ENCODE measurements around the gene DPP6. TPM values are rescaled to one million over a fixed set of nuclear protein-coding genes. Genes with fewer than 3 reads are reported as not detected.

The DPP6 gene
- total RNA-seq, 4 donors from 2014 or later = 1.5 to 2.9 TPM; not detected in 2

- no peak overlapping the region for H3K27ac ChIP-seq
- H3K4me1 ChIP-seq = no peaks in the 10 kb centered on the region
- no peaks in the 10 kb centered on the region for H3K27me3 ChIP-seq
- TF ChIP-seq, protein P1, sequence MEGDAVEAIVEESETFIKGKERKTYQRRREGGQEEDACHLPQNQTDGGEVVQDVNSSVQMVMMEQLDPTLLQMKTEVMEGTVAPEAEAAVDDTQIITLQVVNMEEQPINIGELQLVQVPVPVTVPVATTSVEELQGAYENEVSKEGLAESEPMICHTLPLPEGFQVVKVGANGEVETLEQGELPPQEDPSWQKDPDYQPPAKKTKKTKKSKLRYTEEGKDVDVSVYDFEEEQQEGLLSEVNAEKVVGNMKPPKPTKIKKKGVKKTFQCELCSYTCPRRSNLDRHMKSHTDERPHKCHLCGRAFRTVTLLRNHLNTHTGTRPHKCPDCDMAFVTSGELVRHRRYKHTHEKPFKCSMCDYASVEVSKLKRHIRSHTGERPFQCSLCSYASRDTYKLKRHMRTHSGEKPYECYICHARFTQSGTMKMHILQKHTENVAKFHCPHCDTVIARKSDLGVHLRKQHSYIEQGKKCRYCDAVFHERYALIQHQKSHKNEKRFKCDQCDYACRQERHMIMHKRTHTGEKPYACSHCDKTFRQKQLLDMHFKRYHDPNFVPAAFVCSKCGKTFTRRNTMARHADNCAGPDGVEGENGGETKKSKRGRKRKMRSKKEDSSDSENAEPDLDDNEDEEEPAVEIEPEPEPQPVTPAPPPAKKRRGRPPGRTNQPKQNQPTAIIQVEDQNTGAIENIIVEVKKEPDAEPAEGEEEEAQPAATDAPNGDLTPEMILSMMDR (IDR thresholded peaks at IDR 0.05) = no peak
- no peak for TF ChIP-seq POLR2A (IDR thresholded peaks at IDR 0.05)
- no peak overlapping the region for H3K4me3 ChIP-seq
- DNase-seq = no peak
- no peaks in the 10 kb centered on the region for H3K36me3 ChIP-seq
- H3K9me3 ChIP-seq = no peaks in the 10 kb centered on the region
Observed at GRCh38 chr7:154874409-154875113, 822.4 kb downstream of the DPP6 start.

DNA sequence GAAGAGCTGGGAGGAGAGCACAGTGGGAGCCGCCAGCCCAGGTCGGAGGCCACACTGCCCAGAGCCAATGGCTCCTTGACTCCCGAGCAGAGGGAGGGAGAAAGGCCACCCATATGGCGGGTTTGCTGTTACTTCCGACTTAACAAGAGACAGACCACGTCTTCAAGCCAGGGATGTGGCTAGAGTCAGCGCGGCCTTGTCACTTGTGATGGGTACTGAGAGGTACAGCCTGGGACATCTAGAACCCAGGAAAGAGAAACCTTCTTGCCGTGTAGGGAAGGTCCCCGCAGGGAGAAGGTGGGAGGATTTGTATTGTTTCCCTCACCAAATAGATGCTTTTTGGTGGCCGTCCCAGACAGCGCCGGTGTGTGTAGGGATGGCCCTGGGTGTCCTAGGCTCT, 823.1 kb downstream of the DPP6 start:
- TF ChIP-seq, protein P1 (IDR thresholded peaks at IDR 0.05) = no peak
- no peak for TF ChIP-seq POLR2A (IDR thresholded peaks at IDR 0.05)
- Histone ChIP-seq H3K36me3 (no peaks in the 10 kb centered on the region), H3K27ac (no peak overlapping the region), H3K27me3 (no peaks in the 10 kb centered on the region), H3K9me3 (no peaks in the 10 kb centered on the region), H3K4me1 (no peaks in the 10 kb centered on the region), H3K4me3 (no peak overlapping the region)
- no peak for DNase-seq

DNA sequence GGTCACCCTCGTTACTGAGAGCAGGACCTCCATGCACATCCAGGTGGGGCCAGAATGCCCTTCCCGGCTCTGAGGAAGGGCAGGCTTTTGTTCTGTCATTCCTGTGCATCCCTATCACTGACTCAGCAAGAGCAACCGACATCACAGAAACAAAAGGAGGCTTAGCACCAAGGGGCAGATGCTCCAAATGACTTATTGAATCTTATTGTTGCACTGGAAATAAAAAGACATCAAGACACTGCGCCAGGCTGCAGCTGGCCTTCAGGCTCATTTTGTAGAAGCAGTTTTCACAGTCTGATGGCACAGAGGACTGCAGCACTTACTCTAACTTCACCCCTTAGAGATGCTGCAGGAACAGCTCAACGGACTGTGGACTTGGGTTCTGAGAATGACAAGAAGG, 824.3 kb downstream of the DPP6 start:
- Histone ChIP-seq H3K4me3 (no peak overlapping the region), H3K36me3 (no peaks in the 10 kb centered on the region), H3K27me3 (no peaks in the 10 kb centered on the region), H3K4me1 (no peaks in the 10 kb centered on the region), H3K9me3 (no peaks in the 10 kb centered on the region), H3K27ac (no peak overlapping the region)
- DNase-seq = no peak
- TF ChIP-seq POLR2A (IDR thresholded peaks at IDR 0.05) = no peak
- TF ChIP-seq, protein P1 (IDR thresholded peaks at IDR 0.05) = no peak

GRCh38 chr7:154877031-154877430, 824.8 kb downstream of the DPP6 start:
- DNase-seq = no peak
- Histone ChIP-seq H3K36me3 (no peaks in the 10 kb centered on the region), H3K27ac (no peak overlapping the region), H3K4me1 (no peaks in the 10 kb centered on the region), H3K9me3 (no peaks in the 10 kb centered on the region), H3K4me3 (no peak overlapping the region), H3K27me3 (no peaks in the 10 kb centered on the region)
- no peak for TF ChIP-seq POLR2A (IDR thresholded peaks at IDR 0.05)

GRCh38 chr7:154879629-154880028, 827.4 kb downstream of the DPP6 start:
- TF ChIP-seq, protein P1 (IDR thresholded peaks at IDR 0.05) = no peak
- no peak for TF ChIP-seq POLR2A (IDR thresholded peaks at IDR 0.05)
- Histone ChIP-seq H3K27ac (no peak overlapping the region), H3K9me3 (no peaks in the 10 kb centered on the region), H3K36me3 (no peaks in the 10 kb centered on the region), H3K4me1 (no peaks in the 10 kb centered on the region), H3K4me3 (no peak overlapping the region), H3K27me3 (no peaks in the 10 kb centered on the region)
- DNase-seq = no peak

GRCh38 chr7:154880513-154880912, 828.3 kb downstream of the DPP6 start:
- Histone ChIP-seq H3K27ac (no peak overlapping the region), H3K4me3 (no peak overlapping the region), H3K36me3 (no peaks in the 10 kb centered on the region), H3K9me3 (no peaks in the 10 kb centered on the region), H3K4me1 (no peaks in the 10 kb centered on the region), H3K27me3 (no peaks in the 10 kb centered on the region)
- DNase-seq = no peak
- no peak for TF ChIP-seq POLR2A (IDR thresholded peaks at IDR 0.05)
- TF ChIP-seq, protein P1 (IDR thresholded peaks at IDR 0.05) = no peak

Measured in Peyer's patch (tissue), 4 donors.